ENCODE results near the gene MAST4.

Gene MAST4

DNA sequence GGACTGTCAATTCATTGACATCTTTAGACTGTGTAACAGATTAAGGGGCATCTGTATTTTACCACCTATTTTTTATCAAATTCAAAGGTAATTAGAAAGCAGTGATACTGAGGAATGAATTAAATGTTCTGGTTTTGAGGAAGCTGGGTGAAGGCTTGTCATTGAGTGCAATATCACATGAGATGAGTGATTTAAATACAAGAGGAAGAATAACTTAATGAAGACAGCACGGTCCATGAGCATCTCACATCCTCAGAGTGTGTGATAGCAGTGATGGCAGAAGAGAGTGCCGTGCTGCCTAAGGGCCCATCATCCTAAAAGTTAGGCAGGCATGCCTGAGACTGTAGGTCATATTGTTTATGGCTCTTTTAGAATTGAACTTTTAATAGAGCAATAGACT is 263.3 kb downstream of the MAST4 start:
- TF ChIP-seq, protein P1, sequence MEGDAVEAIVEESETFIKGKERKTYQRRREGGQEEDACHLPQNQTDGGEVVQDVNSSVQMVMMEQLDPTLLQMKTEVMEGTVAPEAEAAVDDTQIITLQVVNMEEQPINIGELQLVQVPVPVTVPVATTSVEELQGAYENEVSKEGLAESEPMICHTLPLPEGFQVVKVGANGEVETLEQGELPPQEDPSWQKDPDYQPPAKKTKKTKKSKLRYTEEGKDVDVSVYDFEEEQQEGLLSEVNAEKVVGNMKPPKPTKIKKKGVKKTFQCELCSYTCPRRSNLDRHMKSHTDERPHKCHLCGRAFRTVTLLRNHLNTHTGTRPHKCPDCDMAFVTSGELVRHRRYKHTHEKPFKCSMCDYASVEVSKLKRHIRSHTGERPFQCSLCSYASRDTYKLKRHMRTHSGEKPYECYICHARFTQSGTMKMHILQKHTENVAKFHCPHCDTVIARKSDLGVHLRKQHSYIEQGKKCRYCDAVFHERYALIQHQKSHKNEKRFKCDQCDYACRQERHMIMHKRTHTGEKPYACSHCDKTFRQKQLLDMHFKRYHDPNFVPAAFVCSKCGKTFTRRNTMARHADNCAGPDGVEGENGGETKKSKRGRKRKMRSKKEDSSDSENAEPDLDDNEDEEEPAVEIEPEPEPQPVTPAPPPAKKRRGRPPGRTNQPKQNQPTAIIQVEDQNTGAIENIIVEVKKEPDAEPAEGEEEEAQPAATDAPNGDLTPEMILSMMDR (IDR thresholded peaks at IDR 0.05; ENCODE audit: control extremely low read depth, extremely low read depth, low read depth, missing control alignments): no peak
- ChIA-PET POLR2A (no interaction called here), CTCF (no interaction called here)
- DNase-seq (ENCODE audit: extremely low spot score): no peak

DNA sequence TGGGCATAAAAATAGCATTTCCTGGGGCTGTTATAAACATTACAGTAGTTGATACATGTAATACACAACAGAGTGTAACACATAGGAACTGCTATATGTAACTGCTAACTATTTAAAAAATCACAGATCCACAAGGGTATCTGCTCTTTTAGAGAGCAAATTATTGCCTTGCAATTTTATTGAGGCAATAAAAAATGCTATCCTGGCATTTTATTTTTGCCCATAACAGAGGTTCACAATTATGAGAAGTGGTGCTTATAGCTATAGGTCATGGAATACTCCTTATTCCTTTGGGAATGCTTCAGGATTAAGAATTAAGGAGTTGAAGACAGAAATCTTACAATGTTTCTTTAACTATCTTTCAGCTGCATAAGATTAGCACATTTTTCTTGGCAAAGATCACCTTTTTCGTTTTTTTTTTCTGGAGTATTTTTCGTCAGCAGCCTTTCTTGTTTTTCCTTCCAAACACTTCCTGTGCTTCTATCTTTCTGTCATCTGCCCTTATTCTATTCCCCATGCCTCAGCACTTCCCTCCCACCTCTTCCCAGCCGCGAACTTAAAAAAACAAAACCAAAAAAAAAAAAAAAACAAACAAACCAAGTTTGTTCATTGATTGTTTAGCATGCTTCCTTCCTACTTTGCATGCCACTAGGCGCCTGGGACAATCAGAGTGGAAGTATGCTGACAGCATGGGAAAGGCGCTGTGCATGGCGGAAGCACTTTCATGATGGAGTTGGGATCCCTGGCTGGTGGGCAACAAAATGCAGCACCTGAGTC is 264.2 kb downstream of the MAST4 start:
- TF ChIP-seq, protein P1 (IDR thresholded peaks at IDR 0.05; ENCODE audit: control extremely low read depth, extremely low read depth, low read depth, missing control alignments): no peak
- no peak for DNase-seq (ENCODE audit: extremely low spot score)
- CTCF ChIA-PET: no interaction called here
- POLR2A ChIA-PET: no interaction called here

DNA sequence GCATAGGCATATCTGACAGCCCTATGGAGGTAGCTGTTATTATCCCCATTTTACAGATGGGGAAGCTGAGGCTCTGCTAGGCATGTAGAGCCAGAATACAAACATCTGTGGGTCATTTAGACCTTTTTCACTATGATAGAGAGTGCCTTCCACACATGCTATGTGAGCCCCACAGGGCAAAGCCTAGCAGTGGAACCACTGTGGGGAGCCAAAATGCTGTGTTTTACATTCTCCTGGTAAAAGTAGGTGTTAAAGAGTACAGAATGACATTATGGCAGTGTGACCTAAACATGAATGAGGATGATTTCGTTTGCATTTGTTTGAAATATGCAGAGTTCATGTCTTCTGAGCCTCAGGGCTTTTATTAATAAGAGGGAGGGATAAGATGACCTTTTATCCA is 265.2 kb downstream of the MAST4 start:
- CTCF ChIA-PET: interaction anchor here (3.0 to 4.5 kb wide), 2 partner anchors 47 to 555 kb away, joined by 12 to 24 read pairs; no protein-coding TSS in a partner anchor
- TF ChIP-seq, protein P1 (IDR thresholded peaks at IDR 0.05; ENCODE audit: control extremely low read depth, extremely low read depth, low read depth, missing control alignments): no peak
- no peak for DNase-seq (ENCODE audit: extremely low spot score)
- POLR2A ChIA-PET: no interaction called here

DNA sequence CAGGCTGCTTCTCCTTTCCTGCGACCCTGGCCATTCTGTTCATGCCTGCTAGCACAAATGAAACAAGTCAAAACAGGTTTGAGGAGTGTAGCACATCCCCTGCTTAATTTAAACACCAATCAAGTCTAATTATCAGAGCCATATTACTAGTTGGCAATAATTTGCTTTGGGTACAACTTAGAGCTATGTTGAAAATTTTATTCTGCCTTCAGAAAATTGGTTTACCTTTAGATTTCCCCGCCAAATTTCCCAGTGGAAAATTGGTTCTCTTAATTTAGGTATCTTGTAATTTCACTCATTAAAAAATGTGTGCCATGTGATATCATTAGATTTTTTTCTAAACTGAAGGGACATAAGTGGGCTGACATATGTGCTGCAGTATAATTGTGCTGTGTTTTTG is 265.8 kb downstream of the MAST4 start:
- DNase-seq (ENCODE audit: extremely low spot score): no peak
- TF ChIP-seq, protein P1 (IDR thresholded peaks at IDR 0.05; ENCODE audit: control extremely low read depth, extremely low read depth, low read depth, missing control alignments): no peak
- ChIA-PET POLR2A (no interaction called here), CTCF (interaction anchor here (0.7 to 4.5 kb wide), 3 partner anchors 10 to 556 kb away, joined by 3 to 24 read pairs (median 12); no protein-coding TSS in a partner anchor)

DNA sequence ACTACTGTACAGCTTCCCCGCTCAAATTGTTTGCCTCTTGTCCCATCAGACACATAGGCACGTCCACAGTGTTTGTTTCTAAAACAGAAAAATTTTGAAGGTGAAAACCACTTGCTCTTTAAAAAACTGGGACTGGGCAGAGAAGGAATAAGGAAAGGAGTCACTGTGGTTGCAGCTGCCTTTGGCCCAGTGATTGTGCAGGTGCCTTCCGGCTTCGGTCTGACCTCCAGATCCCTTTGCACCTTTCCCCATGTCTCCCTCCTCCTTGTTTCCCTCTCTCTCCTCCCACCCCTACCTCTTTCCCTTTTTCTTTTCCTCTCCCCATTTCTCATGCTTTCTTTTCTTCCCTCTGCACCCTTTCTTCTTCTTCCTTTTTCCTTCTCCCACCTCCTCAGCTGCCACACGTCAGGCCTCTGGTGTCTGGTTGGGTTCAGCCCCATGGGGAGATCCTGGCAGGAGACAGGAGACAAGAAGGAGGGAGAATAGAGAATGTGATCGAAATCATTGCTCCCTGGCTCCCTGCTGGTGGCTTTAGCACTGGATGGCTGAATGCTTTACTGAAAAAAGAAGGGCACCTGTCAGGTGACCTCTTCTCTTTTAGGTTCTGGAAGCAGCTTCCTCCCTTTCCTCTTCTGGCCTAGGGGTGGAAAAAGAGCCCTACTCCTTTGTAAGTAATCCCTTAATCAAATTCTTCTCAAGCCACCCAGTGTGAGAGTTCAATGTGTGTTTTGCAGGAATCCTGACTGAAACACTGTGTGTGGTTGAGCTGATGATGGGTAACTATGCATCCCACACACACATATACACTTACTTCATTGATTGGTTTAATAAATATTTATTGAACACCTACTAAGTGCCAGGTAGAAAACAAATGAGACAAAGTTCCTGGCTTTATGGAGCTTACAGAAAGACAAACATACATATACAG is 267.3 kb downstream of the MAST4 start:
- DNase-seq (ENCODE audit: extremely low spot score): no peak
- CTCF ChIA-PET: interaction anchor here (0.8 to 4.5 kb wide), 5 partner anchors 9 to 557 kb away, joined by 3 to 24 read pairs (median 3); no protein-coding TSS in a partner anchor
- POLR2A ChIA-PET: interaction anchor here (0.6 kb wide), 1 partner anchor 44 kb away, joined by 4 read pairs; no protein-coding TSS in a partner anchor

More for the DNA sequence above, 267.3 kb downstream of the MAST4 start:
- TF ChIP-seq, protein P1 (IDR thresholded peaks at IDR 0.05; ENCODE audit: control extremely low read depth, extremely low read depth, low read depth, missing control alignments): no peak
